GM23338 (cell line): Measurements from ENCODE around the gene FRY. TPM values are rescaled to one million over a fixed set of nuclear protein-coding genes. Genes with fewer than 3 reads are reported as not detected.

Experiments used
- ATAC-seq: fragments of 200-7000 bp; cut with Tn5 transposase; 3 replicates; pipeline ENCODE4 v1.9.1; 2020
- DNase-seq: peaks from one replicate; pipeline ENCODE4 v3.0.0-alpha.2; 2015; ENCODE audit warnings: low spot score
- H2AFZ ChIP-seq: fragments of 200-600 bp; sonication (generic); 2 replicates; pipeline ENCODE4 v1.8.0; 2016; ENCODE audit warnings: antibody characterized with exemption, mild to moderate bottlenecking, moderate library complexity
- H3F3A ChIP-seq: fragments of 200-600 bp; sonication (generic); replicated peaks from 2 replicates; pipeline ENCODE4 v1.8.0; 2017; ENCODE audit warnings: antibody characterized with exemption, mixed run types, low read depth
- H3K27ac ChIP-seq: fragments of 200-600 bp; sonication (generic); 2 replicates; pipeline ENCODE4 v1.6.1; 2016; ENCODE audit warnings: low read depth
- H3K27me3 ChIP-seq: fragments of 200-600 bp; sonication (generic); 2 replicates; pipeline ENCODE4 v1.8.0; 2016; ENCODE audit warnings: mild to moderate bottlenecking, mixed run types, moderate library complexity; ENCODE audit not compliant: insufficient read depth
- H3K36me3 ChIP-seq: fragments of 200-600 bp; sonication (generic); 2 replicates; pipeline ENCODE4 v1.8.0; 2016; ENCODE audit warnings: mild to moderate bottlenecking; ENCODE audit not compliant: insufficient read depth
- H3K4me1 ChIP-seq: fragments of 200-600 bp; sonication (generic); 2 replicates; pipeline ENCODE4 v1.8.0; 2016; ENCODE audit warnings: mild to moderate bottlenecking, moderate library complexity; ENCODE audit not compliant: insufficient read depth
- H3K4me2 ChIP-seq: fragments of 200-600 bp; sonication (generic); 2 replicates; pipeline ENCODE4 v1.7.1; 2017; ENCODE audit warnings: mixed run types
- H3K4me3 ChIP-seq: fragments of 200-600 bp; sonication (generic); 2 replicates; pipeline ENCODE4 v1.6.1; 2016; ENCODE audit warnings: mixed run types
- H3K79me2 ChIP-seq: fragments of 200-600 bp; sonication (generic); replicated peaks from 2 replicates; pipeline ENCODE4 v1.8.0; 2017; ENCODE audit warnings: mild to moderate bottlenecking; ENCODE audit not compliant: insufficient read depth
- H3K9me2 ChIP-seq: fragments of 200-600 bp; sonication (generic); 2 replicates; pipeline ENCODE4 v1.8.0; 2017; ENCODE audit not compliant: insufficient read depth
- H4K20me1 ChIP-seq: fragments of 200-600 bp; sonication (generic); replicated peaks from 2 replicates; pipeline ENCODE4 v1.8.0; 2017; ENCODE audit warnings: mild to moderate bottlenecking; ENCODE audit not compliant: insufficient read depth
- H3K27ac Mint-ChIP-seq: 2 replicates; pipeline ENCODE4 v1.8.0; 2020; ENCODE audit warnings: inconsistent platforms, mild to moderate bottlenecking, moderate library complexity, mixed read lengths
- H3K27me3 Mint-ChIP-seq: 3 replicates; pipeline ENCODE4 v1.8.0; 2022; ENCODE audit warnings: low read depth, mild to moderate bottlenecking, moderate library complexity, mixed read lengths, inconsistent platforms; ENCODE audit not compliant: insufficient read depth, poor library complexity
- H3K36me3 Mint-ChIP-seq: 3 replicates; pipeline ENCODE4 v1.8.0; 2021; ENCODE audit warnings: low read depth, mild to moderate bottlenecking, inconsistent platforms, moderate library complexity, mixed read lengths
- H3K4me1 Mint-ChIP-seq: 3 replicates; pipeline ENCODE4 v1.8.0; 2020; ENCODE audit warnings: mild to moderate bottlenecking, inconsistent platforms, mixed read lengths
- H3K4me3 Mint-ChIP-seq: 3 replicates; pipeline ENCODE4 v1.8.0; 2021; ENCODE audit warnings: moderate library complexity, mild to moderate bottlenecking, inconsistent platforms, mixed read lengths
- H3K9me3 Mint-ChIP-seq: 3 replicates; pipeline ENCODE4 v1.8.0; 2020; ENCODE audit warnings: moderate library complexity, mild to moderate bottlenecking, inconsistent platforms, mixed read lengths
- ETS1 ChIP-seq: IDR thresholded peaks from 2 replicates; pipeline ENCODE4 v1.6.1; 2016; ENCODE audit warnings: antibody characterized with exemption
- JUNB ChIP-seq: IDR thresholded peaks from one replicate; pipeline ENCODE4 v1.6.1; 2016; ENCODE audit warnings: antibody characterized with exemption; ENCODE audit not compliant: unreplicated experiment
- POLR2AphosphoS5 ChIP-seq: IDR thresholded peaks from 2 replicates; pipeline ENCODE4 v1.6.1; 2016; ENCODE audit warnings: antibody characterized with exemption, low read depth
- ZNF114 ChIP-seq: fragments of 250-450 bp; sonication (Bioruptor Pico); IDR thresholded peaks from 2 replicates; pipeline ENCODE4 v1.5.0; 2020; ENCODE audit warnings: mild to moderate bottlenecking, moderate library complexity
- ZNF331 ChIP-seq: fragments of 250-450 bp; sonication (Bioruptor Pico); IDR thresholded peaks from 2 replicates; pipeline ENCODE4 v1.5.0; 2020; ENCODE audit warnings: low read depth, mild to moderate bottlenecking, moderate library complexity
- polyA plus RNA-seq: library from polyadenylated mRNA; unstranded; fragments of >200 nt; fragmentation: Nextera tagmentation; extraction: Ambion mirVana; gene quantifications from 2 replicates; pipeline ENCODE4 v1.2.1, GENCODE V29; 2016
- total RNA-seq: library from RNA; depleted of rRNA; stranded (reverse); fragments of >200 nt; shearing (Covaris generic); gene quantifications from 2 replicates; pipeline ENCODE4 v1.2.3, GENCODE V29; 2014
- TF ChIP-seq, protein P1 (sequence below): fragments of 250-450 bp; sonication (Bioruptor Pico); IDR thresholded peaks from 2 replicates; pipeline ENCODE4 v1.5.0; 2020; ENCODE audit warnings: mild to moderate bottlenecking, moderate library complexity

Gene FRY
- total and polyA plus RNA-seq, 2 experiments from 2014 or later: 2.4 to 10.1 TPM

DNA sequence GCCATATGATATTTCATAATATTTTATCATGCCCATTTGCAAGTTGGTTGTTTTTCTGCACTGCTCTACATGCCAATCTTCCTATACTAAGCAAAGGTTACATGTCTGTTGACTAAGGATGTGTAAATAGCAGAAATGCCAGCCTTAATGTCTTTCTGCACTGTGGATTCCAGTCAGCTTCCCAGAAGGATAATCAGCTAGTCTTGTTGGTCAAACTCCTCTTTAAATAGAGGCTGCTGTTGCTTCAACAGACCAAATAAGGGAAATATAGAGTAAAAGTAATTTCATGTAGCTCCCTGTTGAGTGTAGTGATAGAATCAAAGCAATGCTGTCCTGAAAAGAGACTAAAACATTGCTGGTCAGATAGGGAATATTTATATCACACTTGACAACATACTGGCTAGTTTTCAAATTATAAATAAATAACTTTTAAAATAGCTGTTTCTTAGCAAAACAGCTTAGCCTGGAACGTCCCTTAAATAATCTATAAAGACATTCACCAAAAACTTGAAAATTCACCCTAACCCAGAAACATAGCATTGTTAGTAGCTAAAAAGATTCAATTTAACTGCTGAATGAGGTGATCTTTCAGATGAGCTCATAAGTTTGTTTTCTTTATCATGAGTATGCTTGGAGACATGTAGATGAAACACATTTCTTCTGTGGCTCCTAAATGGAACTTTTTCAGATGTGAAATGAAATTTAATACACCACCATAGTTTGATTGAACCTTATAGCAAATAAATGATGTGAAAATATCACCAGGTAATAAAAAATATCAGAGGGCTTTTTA lies 56.6 kb downstream of the FRY start:
- H4K20me1 ChIP-seq: no peaks in the 10 kb centered on the region
- peaks cover 2% of the 10 kb centered on the region for H3K27me3 Mint-ChIP-seq
- no peaks in the 10 kb centered on the region for H3K9me3 Mint-ChIP-seq
- H3K4me3 ChIP-seq: no peak overlapping the region
- H3K4me1 Mint-ChIP-seq: peaks cover 10% of the 10 kb centered on the region; the same call in 2 of the 3 replicates
- no peak overlapping the region for H3K4me2 ChIP-seq
- H3K27ac Mint-ChIP-seq: no peak overlapping the region
- no peak overlapping the region for H3K27ac ChIP-seq
- no peaks in the 10 kb centered on the region for H3K27me3 ChIP-seq
- H3K79me2 ChIP-seq: no peaks in the 10 kb centered on the region
- TF ChIP-seq JUNB (no peak), ZNF114 (CRISPR knock-in tag) (no peak)
- H3K36me3 Mint-ChIP-seq: no peaks in the 10 kb centered on the region
- H3F3A ChIP-seq: no peaks in the 10 kb centered on the region
- 0 out of 2 replicates have a peak, but pooled peaks cover 4% of the 10 kb centered on the region for H3K9me2 ChIP-seq
- ATAC-seq: no peak
- no peak overlapping the region for H3K4me3 Mint-ChIP-seq
- H2AFZ ChIP-seq: no peak overlapping the region
- no peaks in the 10 kb centered on the region for H3K36me3 ChIP-seq
- no peak for DNase-seq
- peaks cover 2% of the 10 kb centered on the region; the same call in 1 of the 2 replicates for H3K4me1 ChIP-seq

- TF ChIP-seq POLR2AphosphoS5: no peak
- TF ChIP-seq, protein P1, sequence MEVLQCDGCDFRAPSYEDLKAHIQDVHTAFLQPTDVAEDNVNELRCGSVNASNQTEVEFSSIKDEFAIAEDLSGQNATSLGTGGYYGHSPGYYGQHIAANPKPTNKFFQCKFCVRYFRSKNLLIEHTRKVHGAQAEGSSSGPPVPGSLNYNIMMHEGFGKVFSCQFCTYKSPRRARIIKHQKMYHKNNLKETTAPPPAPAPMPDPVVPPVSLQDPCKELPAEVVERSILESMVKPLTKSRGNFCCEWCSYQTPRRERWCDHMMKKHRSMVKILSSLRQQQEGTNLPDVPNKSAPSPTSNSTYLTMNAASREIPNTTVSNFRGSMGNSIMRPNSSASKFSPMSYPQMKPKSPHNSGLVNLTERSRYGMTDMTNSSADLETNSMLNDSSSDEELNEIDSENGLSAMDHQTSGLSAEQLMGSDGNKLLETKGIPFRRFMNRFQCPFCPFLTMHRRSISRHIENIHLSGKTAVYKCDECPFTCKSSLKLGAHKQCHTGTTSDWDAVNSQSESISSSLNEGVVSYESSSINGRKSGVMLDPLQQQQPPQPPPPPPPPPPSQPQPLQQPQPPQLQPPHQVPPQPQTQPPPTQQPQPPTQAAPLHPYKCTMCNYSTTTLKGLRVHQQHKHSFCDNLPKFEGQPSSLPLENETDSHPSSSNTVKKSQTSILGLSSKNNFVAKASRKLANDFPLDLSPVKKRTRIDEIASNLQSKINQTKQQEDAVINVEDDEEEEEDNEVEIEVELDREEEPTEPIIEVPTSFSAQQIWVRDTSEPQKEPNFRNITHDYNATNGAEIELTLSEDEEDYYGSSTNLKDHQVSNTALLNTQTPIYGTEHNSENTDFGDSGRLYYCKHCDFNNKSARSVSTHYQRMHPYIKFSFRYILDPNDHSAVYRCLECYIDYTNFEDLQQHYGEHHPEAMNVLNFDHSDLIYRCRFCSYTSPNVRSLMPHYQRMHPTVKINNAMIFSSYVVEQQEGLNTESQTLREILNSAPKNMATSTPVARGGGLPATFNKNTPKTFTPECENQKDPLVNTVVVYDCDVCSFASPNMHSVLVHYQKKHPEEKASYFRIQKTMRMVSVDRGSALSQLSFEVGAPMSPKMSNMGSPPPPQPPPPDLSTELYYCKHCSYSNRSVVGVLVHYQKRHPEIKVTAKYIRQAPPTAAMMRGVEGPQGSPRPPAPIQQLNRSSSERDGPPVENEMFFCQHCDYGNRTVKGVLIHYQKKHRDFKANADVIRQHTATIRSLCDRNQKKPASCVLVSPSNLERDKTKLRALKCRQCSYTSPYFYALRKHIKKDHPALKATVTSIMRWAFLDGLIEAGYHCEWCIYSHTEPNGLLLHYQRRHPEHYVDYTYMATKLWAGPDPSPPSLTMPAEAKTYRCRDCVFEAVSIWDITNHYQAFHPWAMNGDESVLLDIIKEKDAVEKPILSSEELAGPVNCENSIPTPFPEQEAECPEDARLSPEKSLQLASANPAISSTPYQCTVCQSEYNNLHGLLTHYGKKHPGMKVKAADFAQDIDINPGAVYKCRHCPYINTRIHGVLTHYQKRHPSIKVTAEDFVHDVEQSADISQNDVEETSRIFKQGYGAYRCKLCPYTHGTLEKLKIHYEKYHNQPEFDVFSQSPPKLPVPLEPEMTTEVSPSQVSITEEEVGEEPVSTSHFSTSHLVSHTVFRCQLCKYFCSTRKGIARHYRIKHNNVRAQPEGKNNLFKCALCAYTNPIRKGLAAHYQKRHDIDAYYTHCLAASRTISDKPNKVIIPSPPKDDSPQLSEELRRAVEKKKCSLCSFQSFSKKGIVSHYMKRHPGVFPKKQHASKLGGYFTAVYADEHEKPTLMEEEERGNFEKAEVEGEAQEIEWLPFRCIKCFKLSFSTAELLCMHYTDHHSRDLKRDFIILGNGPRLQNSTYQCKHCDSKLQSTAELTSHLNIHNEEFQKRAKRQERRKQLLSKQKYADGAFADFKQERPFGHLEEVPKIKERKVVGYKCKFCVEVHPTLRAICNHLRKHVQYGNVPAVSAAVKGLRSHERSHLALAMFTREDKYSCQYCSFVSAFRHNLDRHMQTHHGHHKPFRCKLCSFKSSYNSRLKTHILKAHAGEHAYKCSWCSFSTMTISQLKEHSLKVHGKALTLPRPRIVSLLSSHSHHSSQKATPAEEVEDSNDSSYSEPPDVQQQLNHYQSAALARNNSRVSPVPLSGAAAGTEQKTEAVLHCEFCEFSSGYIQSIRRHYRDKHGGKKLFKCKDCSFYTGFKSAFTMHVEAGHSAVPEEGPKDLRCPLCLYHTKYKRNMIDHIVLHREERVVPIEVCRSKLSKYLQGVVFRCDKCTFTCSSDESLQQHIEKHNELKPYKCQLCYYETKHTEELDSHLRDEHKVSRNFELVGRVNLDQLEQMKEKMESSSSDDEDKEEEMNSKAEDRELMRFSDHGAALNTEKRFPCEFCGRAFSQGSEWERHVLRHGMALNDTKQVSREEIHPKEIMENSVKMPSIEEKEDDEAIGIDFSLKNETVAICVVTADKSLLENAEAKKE (CRISPR knock-in tag): no peak
- TF ChIP-seq ETS1: no peak
- no peak for TF ChIP-seq ZNF331 (CRISPR knock-in tag)
- no peak overlapping the region for H3K4me2 ChIP-seq
- no peaks in the 10 kb centered on the region for H3K36me3 Mint-ChIP-seq
- no peaks in the 10 kb centered on the region for H3K36me3 ChIP-seq
- no peak overlapping the region for H2AFZ ChIP-seq
- no peaks in the 10 kb centered on the region for H4K20me1 ChIP-seq
- peaks cover 4% of the 10 kb centered on the region for H3K27me3 Mint-ChIP-seq
- H3K27ac Mint-ChIP-seq: no peak overlapping the region
- H3K27me3 ChIP-seq: no peaks in the 10 kb centered on the region
- no peaks in the 10 kb centered on the region for H3K4me1 ChIP-seq
- H3K9me2 ChIP-seq: 0 out of 2 replicates have a peak, but pooled peaks cover 4% of the 10 kb centered on the region
- H3K4me1 Mint-ChIP-seq: peaks cover 4% of the 10 kb centered on the region; the same call in 1 of the 3 replicates
- H3K4me3 Mint-ChIP-seq: no peak overlapping the region
- DNase-seq: no peak
- no peaks in the 10 kb centered on the region for H3F3A ChIP-seq
- no peaks in the 10 kb centered on the region; the same call in 2 of the 3 replicates for H3K9me3 Mint-ChIP-seq
- no peak overlapping the region for H3K27ac ChIP-seq
- H3K79me2 ChIP-seq: no peaks in the 10 kb centered on the region
- no peak overlapping the region for H3K4me3 ChIP-seq
- no peak for ATAC-seq
These were observed 60.9 kb downstream of the FRY start for GRCh38 chr13:32092496-32092895.
